Fibroblast of lung (primary cell): Measurements from ENCODE around the gene ZNF608.

Experiments
- CTCF ChIP-seq, 2 donors: IDR thresholded peaks in 1 of 2; conservative IDR thresholded peaks in 1 of 2; 1 replicate in 1 of 2; 2 replicates in 1 of 2; pipeline ENCODE4 v1.5.1; 2011 to 2012; ENCODE audit warnings: low read length in 2 of 2, control low read depth in 1 of 2, inconsistent platforms in 1 of 2, low read depth in 1 of 2, mild to moderate bottlenecking in 1 of 2
- EZH2 ChIP-seq: IDR thresholded peaks from 2 replicates; pipeline ENCODE4 v1.5.1; 2012; ENCODE audit warnings: low read length, control low read depth, mild to moderate bottlenecking; ENCODE audit errors: missing control alignments

- TF ChIP-seq CTCF (conservative IDR thresholded peaks at IDR 0.05 in 1 of 2, IDR thresholded peaks at IDR 0.05 in 1 of 2; ENCODE audit: low read depth in 1 of 2, low read length in 2 of 2), result no peak
- TF ChIP-seq EZH2, result no peak
Observed at GRCh38 chr5:124706051-124706450, 40.4 kb downstream of the ZNF608 start.
